Lung (tissue), 12 donors: ENCODE results near the gene GRK6. TPM values are rescaled to one million over a fixed set of nuclear protein-coding genes. Genes with fewer than 3 reads are reported as not detected.
A peak's percentile ranks its signal among the peaks of the same experiment; 100 is the strongest.

Experiments
- ATAC-seq: fragments of 200-7000 bp; cut with Tn5 transposase; one replicate; pipeline ENCODE4 v1.9.1; 2020; ENCODE audit warnings: moderate number of reproducible peaks; ENCODE audit not compliant: insufficient read depth, low FRiP score
- DNase-seq, 3 donors: peaks; one replicate each; pipeline ENCODE4 v3.0.0-alpha.2; 2013 to 2017
- H3K27ac ChIP-seq, 2 donors: one replicate each; pipeline ENCODE4 v1.5.1; 2013; ENCODE audit warnings: mild to moderate bottlenecking in 2 of 2, moderate library complexity in 2 of 2, control low read depth in 1 of 2, inconsistent platforms in 1 of 2, low read depth in 1 of 2, low read length in 1 of 2
- H3K27me3 ChIP-seq, 3 donors: one replicate each; pipeline ENCODE4 v1.5.1; 2013; ENCODE audit warnings: low read length in 2 of 3; ENCODE audit not compliant: control insufficient read depth in 3 of 3, insufficient read depth in 3 of 3
- H3K36me3 ChIP-seq, 4 donors: one replicate each; pipeline ENCODE4 v1.5.1; 2013; ENCODE audit warnings: low read length in 4 of 4, mild to moderate bottlenecking in 1 of 4, moderate library complexity in 1 of 4; ENCODE audit not compliant: control insufficient read depth in 4 of 4, insufficient read depth in 4 of 4
- H3K4me1 ChIP-seq, 5 donors: one replicate each; pipeline ENCODE4 v1.5.1; 2013; ENCODE audit warnings: low read length in 5 of 5, mild to moderate bottlenecking in 2 of 5, moderate library complexity in 1 of 5; ENCODE audit not compliant: control insufficient read depth in 5 of 5, insufficient read depth in 5 of 5
- H3K4me3 ChIP-seq: one replicate; pipeline ENCODE4 v1.5.1; 2013; ENCODE audit warnings: mild to moderate bottlenecking, control low read depth, moderate library complexity
- H3K9ac ChIP-seq, 2 donors: one replicate each; pipeline ENCODE4 v1.5.1; 2013; ENCODE audit warnings: low read length in 2 of 2, control low read depth in 1 of 2; ENCODE audit not compliant: insufficient read depth in 1 of 2
- H3K9me3 ChIP-seq, 4 donors: one replicate each; pipeline ENCODE4 v1.5.1; 2013; ENCODE audit warnings: low read length in 3 of 4, mild to moderate bottlenecking in 1 of 4, moderate library complexity in 1 of 4; ENCODE audit not compliant: control insufficient read depth in 4 of 4, insufficient read depth in 3 of 4
- CTCF ChIP-seq: IDR thresholded peaks from 2 replicates; pipeline ENCODE4 v1.5.1; 2012; ENCODE audit warnings: mild to moderate bottlenecking; ENCODE audit errors: control extremely low read depth, extremely low read depth
- WGBS, 2 donors: extraction: QIAGEN DNeasy Blood & Tissue Kit; methylation state at CpG; one replicate each; pipeline ENCODE4 v1.1.7; 2013; 5-methylcytosine and 5-hydroxymethylcytosine counted together
- polyA plus RNA-seq, 2 donors: library from polyadenylated mRNA; stranded (reverse); fragments of 200-250 nt; gene quantifications; one replicate each; pipeline ENCODE4 v1.2.1, GENCODE V29; 2013
- total RNA-seq, 2 donors: library from RNA; depleted of rRNA in 1 of 2; stranded (reverse); fragments of >200 nt in 1 of 2; gene quantifications; one replicate each; pipeline ENCODE4 v1.2.1, GENCODE V29; 2014 to 2021
- donor health status: control.
- donor health status: control.
- donor health status: Bipolar disorder and iron deficiency.
- donor health status: healthy.
- donor health status: DM: yes; HTN: yes; CAD: no.

The GRK6 gene
- total and polyA plus RNA-seq, 4 donors: 20.7 to 68.0 (median 40.3) TPM

- Histone ChIP-seq H3K9ac (peak overlapping the region in 1 of 2 donors; percentile 42), H3K27me3 (no peaks in the 10 kb centered on the region), H3K4me3 (no peak overlapping the region), H3K36me3 (peaks cover 0 to 19% (median 9%) of the 10 kb centered on the region in 4 donors), H3K4me1 (peaks cover 0 to 38% (median 12%) of the 10 kb centered on the region in 5 donors), H3K9me3 (no peaks in the 10 kb centered on the region), H3K27ac (peak overlapping the region; percentile 8 to 15)
- no peak for TF ChIP-seq CTCF
- ATAC-seq: no peak
- DNase-seq: no peak
- 60 to 71% methylated on average over 14 of the region's 14 CpGs for WGBS, 2 donors
Measured at GRCh38 chr5:177471610-177472356, 45.3 kb downstream of the GRK6 start.

- peak overlapping the region; percentile 42 for H3K4me3 ChIP-seq
- H3K27me3 ChIP-seq: no peaks in the 10 kb centered on the region
- 1 to 2% methylated on average over 47 to 93 of the region's 93 CpGs for WGBS, 2 donors
- TF ChIP-seq CTCF: no peak
- H3K27ac ChIP-seq: peak overlapping the region in 1 of 2 donors; percentile 15
- H3K4me1 ChIP-seq: peaks cover 0 to 39% (median 12%) of the 10 kb centered on the region in 5 donors
- peaks cover 0 to 12% (median 2%) of the 10 kb centered on the region in 4 donors for H3K36me3 ChIP-seq
- ATAC-seq (no peak), DNase-seq (peak; percentile 58 to 72 (median 65))
- peak overlapping the region in 1 of 2 donors; percentile 42 for H3K9ac ChIP-seq
- H3K9me3 ChIP-seq: no peaks in the 10 kb centered on the region
Measured at GRCh38 chr5:177472460-177473442, 46.3 kb downstream of the GRK6 start.

- H3K9me3 ChIP-seq: no peaks in the 10 kb centered on the region
- H3K4me3 ChIP-seq: peak within 1 kb of the TSS; percentile 51
- ATAC-seq (peak; percentile 73), DNase-seq (peak; percentile 72 to 83 (median 76))
- 3% methylated on average over 28 to 69 of the region's 69 CpGs for WGBS, 2 donors
- TF ChIP-seq CTCF: no peak
- H3K27ac ChIP-seq: peak within 1 kb of the TSS in 1 of 2 donors; percentile 15
- H3K4me1 ChIP-seq: peaks cover 0 to 39% (median 12%) of the 10 kb centered on the region in 5 donors
- peak within 1 kb of the TSS in 1 of 2 donors; percentile 65 for H3K9ac ChIP-seq
- no peaks in the 10 kb centered on the region for H3K27me3 ChIP-seq
- peaks cover 0 to 7% (median 0%) of the 10 kb centered on the region in 4 donors for H3K36me3 ChIP-seq
Measured at GRCh38 chr5:177473443-177474001, 47.0 kb downstream of the GRK6 start, which contains the start of gene DBN1. DBN1 (minus strand) TSS chr5:177473634; CDS start chr5:177473521, 113 bp downstream.
